HG02938 (cell line): ENCODE measurements around the gene INPP1.

Experiments
- ATAC-seq: cut with Tn5 transposase; IDR thresholded peaks from one replicate; pipeline ENCODE4 v1.9.1; 2021; ENCODE audit warnings: mild to moderate bottlenecking, moderate library complexity; ENCODE audit not compliant: unreplicated experiment

The INPP1 gene

DNA sequence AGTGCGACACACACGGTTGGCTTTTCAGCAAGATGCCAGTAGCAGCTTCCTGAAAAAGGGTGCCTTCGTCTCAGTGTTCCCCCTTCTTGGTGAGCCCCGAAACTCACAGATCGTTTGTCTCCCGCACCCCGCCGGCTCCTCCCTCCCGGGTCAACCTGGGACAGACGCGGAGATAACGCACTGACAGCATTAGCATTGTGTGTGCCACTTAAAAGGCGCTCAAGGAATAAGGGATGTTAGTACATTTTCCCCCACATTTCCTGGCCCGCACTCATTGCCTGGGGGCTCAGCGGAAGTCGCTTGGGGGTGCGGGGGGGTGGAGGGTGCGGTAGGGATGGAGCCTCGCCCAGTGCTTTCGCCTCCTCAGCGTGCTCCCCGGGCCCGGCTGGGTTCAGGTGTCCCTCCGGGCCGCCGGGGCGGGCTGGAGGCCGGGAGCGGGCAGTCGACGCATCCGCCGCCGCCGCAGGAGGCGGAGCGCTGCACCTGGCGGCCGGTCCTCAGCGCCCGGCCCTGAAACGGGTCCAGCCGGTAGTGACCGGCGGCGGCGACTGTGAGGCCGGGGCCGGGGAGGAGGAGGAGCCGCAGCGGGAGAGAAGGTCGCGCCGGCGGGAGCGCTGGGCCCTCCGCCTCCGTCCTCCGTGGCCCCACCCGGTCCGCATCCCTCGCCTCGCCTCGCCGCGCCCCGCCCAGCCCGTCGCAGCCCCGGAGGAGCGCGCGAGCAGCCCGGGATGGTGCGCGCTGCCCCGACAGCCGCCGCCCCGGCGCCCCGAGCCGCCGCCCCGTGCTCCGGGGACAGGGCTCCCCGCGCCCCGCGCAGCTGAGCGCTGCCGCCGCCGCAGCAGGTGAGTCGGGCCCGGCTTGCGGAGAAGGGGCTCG is 64.5 kb downstream of the INPP1 start, which contains the start of gene MFSD6:
Gene MFSD6, plus strand, starts transcription at position 694 of the 876 bp plus-strand sequence. CDS start 27,675 bp downstream, outside the sequence.
- ATAC-seq: peak; percentile 44

GRCh38 chr2:190408538-190409271 is 65.3 kb downstream of the INPP1 start:
- peak; percentile 40 for ATAC-seq

GRCh38 chr2:190409616-190410015 is 66.2 kb downstream of the INPP1 start:
- no peak for ATAC-seq

DNA sequence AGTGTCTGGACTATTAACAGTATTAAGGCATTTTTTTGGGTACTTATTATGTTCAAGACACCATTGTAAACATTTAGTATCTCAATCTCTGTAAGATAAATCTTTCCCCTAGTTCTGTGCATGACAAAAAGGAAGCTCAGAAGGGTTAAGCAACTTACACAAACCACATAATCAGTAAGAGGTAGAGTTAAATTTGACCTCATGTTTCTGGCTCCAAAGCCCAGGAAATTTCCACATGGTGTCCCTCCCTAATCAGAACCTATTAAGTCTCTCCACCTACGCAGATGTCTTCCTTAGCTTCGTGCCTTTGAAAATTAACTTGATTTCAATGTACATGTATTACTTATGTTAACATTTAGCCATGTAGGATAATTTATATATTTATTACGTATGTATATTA is 66.8 kb downstream of the INPP1 start:
- no peak for ATAC-seq

- ATAC-seq: no peak
Observed at GRCh38 chr2:190412966-190413365, 69.6 kb downstream of the INPP1 start.

GRCh38 chr2:190413421-190413820 is 70.0 kb downstream of the INPP1 start:
- ATAC-seq: no peak

DNA sequence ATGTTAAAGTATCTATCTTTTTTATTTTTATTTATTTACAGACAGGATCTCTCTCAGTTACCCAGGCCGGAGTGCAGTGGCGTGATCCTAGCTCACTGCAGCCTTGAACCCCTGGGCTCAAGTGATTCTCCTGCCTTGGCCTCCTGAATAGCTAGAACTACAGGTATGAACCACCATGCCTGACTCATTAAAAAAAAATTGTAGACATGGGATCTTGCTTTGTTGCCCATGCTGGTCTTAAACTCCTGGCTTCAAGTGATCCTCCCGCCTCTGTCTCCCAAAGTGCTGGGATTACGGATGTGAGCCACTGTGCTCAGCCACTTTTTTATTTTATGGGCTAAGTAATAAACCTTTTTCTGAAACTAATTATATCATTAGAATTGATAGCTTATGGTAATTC is 71.9 kb downstream of the INPP1 start:
- ATAC-seq: no peak

DNA sequence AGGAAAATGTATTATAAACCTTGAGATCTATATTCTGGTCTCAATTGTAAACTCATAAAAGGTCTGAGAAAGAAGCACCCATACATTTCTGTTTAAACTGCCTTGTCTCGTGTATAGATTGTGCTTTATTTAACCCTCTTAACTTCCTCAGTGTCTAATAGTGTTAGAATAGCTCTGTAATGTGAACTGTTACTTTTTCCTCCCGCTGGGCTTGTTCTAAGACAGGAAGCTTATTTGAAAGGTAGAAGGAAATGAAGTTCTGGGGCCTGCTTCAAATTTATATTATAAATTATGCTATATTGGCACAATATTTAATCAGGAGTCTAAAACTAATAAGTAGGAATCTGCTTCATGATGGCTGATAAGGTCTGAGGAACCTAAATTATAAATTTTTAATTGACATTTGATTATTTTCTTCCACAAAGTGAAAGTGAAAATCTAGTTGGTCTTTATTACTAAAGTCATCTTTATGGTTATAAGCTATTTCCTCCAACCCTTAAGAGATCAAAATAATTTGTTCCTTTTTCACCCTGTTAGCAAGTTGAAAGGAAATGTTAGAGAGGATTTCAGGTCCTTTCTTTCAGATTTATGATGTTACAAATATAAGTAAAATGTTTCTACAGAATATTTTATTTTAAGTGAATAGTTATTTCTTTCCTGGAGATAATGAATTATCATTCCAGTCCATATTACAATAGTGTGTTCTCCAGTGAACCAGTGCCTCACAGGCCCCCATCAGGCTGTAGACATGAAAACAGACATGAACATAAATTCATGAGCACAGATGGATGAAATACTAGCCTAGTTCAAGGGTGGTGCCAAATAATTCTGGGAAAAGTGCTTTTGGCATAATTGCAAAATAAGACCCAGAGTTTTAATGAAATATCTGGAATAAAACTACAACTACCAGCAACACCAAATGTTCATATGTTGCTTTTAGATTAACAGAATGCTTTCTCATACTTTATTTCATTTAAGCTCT is 72.7 kb downstream of the INPP1 start:
- ATAC-seq: no peak

DNA sequence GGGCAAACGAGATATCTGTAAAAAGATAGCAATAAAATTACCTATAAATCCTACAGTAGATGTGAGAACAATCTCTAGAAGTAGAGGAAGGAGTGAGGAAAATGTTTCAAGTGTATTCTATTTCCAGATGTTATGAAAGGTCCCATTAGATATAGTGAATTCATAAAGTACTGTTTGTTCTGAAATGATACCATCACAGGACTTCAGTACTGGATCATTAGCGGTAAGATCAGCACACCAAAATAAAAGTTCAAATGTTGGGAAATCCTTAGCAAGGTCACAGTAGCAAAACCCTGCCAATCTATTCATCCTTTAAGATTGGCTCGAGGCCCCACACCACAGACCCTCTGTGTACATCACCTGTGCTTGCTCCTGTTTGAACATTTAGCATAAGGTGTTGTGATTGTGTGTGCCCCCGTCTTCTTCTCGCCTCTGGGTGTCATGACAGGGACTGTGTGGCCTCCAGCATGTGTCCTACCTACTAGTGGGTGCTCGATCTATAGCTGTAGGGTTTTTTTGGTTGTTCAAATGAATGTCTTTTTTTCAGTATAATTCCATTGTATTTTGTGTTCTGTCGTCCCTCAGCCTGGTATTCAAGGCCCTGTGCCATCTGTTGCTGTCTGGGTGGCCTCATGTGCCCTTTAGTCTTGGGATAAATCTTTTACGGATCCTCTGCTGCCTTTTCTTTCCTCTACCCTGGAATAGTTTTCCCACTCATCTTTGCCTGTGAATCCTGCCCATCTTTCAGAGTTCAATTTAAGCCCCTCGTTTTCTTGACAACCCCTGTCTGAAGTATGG is 73.9 kb downstream of the INPP1 start:
- no peak for ATAC-seq

DNA sequence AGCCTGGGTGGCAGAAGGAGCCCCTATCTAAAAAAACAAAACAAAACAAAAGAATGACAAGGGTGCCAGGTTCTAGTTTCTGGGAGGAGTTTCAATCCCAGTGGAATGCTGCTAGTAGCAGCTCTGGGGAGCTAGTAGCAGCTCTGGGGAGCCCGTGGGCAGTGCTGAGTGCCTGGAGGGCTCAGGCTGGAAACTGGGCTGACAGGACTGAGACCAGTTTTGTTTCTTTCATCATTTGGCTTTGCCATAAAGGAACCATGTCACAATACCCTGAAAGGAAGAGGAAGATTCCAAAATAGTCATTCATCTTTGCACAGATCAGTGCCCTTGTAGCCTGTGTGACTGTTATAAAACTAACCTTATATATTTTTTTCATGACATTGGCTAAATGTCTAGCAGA is 75.3 kb downstream of the INPP1 start:
- ATAC-seq: no peak

- ATAC-seq: no peak
Observed at GRCh38 chr2:190420801-190421200, 77.4 kb downstream of the INPP1 start.
